K562 (cell line): ENCODE measurements around the gene MIF. TPM values are rescaled to one million over a fixed set of nuclear protein-coding genes. Genes with fewer than 3 reads are reported as not detected.
"Not testable (repeated sequence)": the region's sequence is repeated elsewhere in the genome, so short reads cannot be mapped to it uniquely, and the experiment has no call there.

ENCODE experiments used
- ATAC-seq: fragments of 200-7000 bp; cut with Tn5 transposase; 3 replicates; pipeline ENCODE4 v1.9.1; 2020; ENCODE audit warnings: moderate library complexity
- BruUV-seq: library from RNA; stranded (reverse); fragments of 400-500 nt; replicated peaks from 2 replicates; lab custom pipeline; 2021; lab: Mats Ljungman, UMichigan
- CTCF ChIA-PET: fragments of 300-600 bp; formaldehyde crosslinking; extraction: SDS; loops from one replicate; lab custom pipeline; 2021; ENCODE audit warnings: low intra/inter-chr PET ratio; lab: Yijun Ruan, JAX
- POLR2A ChIA-PET: fragments of 300-600, 350-650 bp; sonication (Branson Sonifier 250); formaldehyde crosslinking; extraction: SDS; loops from one replicate; lab custom pipeline; 2021; ENCODE audit warnings: antibody characterized with exemption, inconsistent platforms; lab: Yijun Ruan, JAX
- DNase-seq, 4 experiments: peaks; one replicate each; pipeline versions ENCODE4 v3.0.0 to v3.0.0-alpha.2; 2011 to 2018; ENCODE audit warnings: low spot score in 3 of 4, mixed read lengths in 3 of 4; ENCODE audit errors: extremely low read depth in 1 of 4
- FAIRE-seq: peaks from 2 replicates; lab custom pipeline; 2011; peaks lifted over from hg19 to GRCh38; lab: Jason Lieb, UNC
- H2AFZ ChIP-seq: 2 replicates; pipeline ENCODE4 v1.6.0; 2011; ENCODE audit warnings: low read depth, low read length, control low read depth, inconsistent platforms
- H3K27ac ChIP-seq: fragments of 200-600 bp; 3 replicates; pipeline ENCODE4 v1.8.0; 2011; ENCODE audit warnings: low read depth, mild to moderate bottlenecking, control low read depth, inconsistent platforms, low read length, moderate library complexity, mixed read lengths; ENCODE audit errors: extremely low read depth
- H3K27me3 ChIP-seq, 2 experiments: fragments of 300-600 bp in 1 of 2; 2 replicates in 1 of 2; 3 replicates in 1 of 2; pipeline versions ENCODE4 v1.6.0 to v1.8.0; 2011; ENCODE audit warnings: inconsistent platforms in 2 of 2, low read length in 2 of 2, mild to moderate bottlenecking in 1 of 2, mixed read lengths in 1 of 2, moderate library complexity in 1 of 2; ENCODE audit not compliant: control insufficient read depth in 2 of 2, insufficient read depth in 2 of 2
- H3K36me3 ChIP-seq: fragments of 300-600 bp; 3 replicates; pipeline ENCODE4 v1.8.0; 2011; ENCODE audit warnings: mild to moderate bottlenecking, low read length, inconsistent platforms; ENCODE audit not compliant: control insufficient read depth, insufficient read depth
- H3K4me1 ChIP-seq, 2 experiments: fragments of 200-600 bp in 1 of 2; replicated peaks in 1 of 2; 2 replicates in 1 of 2; 3 replicates in 1 of 2; pipeline versions ENCODE4 v1.5.1 to v1.8.0; 2011; ENCODE audit warnings: inconsistent platforms in 2 of 2, low read length in 2 of 2, mild to moderate bottlenecking in 1 of 2, mixed read lengths in 1 of 2, moderate library complexity in 1 of 2; ENCODE audit not compliant: control insufficient read depth in 2 of 2, insufficient read depth in 2 of 2
- H3K4me2 ChIP-seq: 2 replicates; pipeline ENCODE4 v1.6.1; 2011; ENCODE audit warnings: low read length, control low read depth, inconsistent platforms, mixed read lengths; ENCODE audit not compliant: insufficient read depth
- H3K4me3 ChIP-seq: fragments of 200-600 bp; sonication (generic), shearing (Covaris generic); 2 replicates; pipeline ENCODE4 v1.5.1; 2016; ENCODE audit warnings: control low read depth, inconsistent platforms
- H3K79me2 ChIP-seq: fragments of 200-600 bp; 3 replicates; pipeline ENCODE4 v1.8.0; 2011; ENCODE audit warnings: low read length, inconsistent platforms; ENCODE audit not compliant: control insufficient read depth, insufficient read depth
- H3K9ac ChIP-seq, 2 experiments: 2 replicates each; pipeline versions ENCODE4 v1.6.0 to v1.6.1; 2011; ENCODE audit warnings: low read depth in 2 of 2, low read length in 2 of 2, control low read depth in 1 of 2, inconsistent platforms in 1 of 2, mild to moderate bottlenecking in 1 of 2, mixed read lengths in 1 of 2; ENCODE audit not compliant: insufficient read depth in 1 of 2
- H3K9me1 ChIP-seq: one replicate; pipeline ENCODE4 v1.6.0; 2011; ENCODE audit warnings: inconsistent platforms, mild to moderate bottlenecking, low read length, moderate library complexity; ENCODE audit not compliant: control insufficient read depth, insufficient read depth
- H3K9me3 ChIP-seq: replicated peaks from 2 replicates; pipeline ENCODE4 v1.5.1; 2011; ENCODE audit warnings: low read depth, low read length, inconsistent platforms; ENCODE audit not compliant: control insufficient read depth, insufficient read depth
- H4K20me1 ChIP-seq: replicated peaks from 2 replicates; pipeline ENCODE4 v1.6.1; 2011; ENCODE audit warnings: low read length, inconsistent platforms, mixed read lengths; ENCODE audit not compliant: control insufficient read depth, insufficient read depth
- PML ChIP-seq: IDR thresholded peaks from 2 replicates; pipeline ENCODE4 v1.6.1; 2012; ENCODE audit warnings: low read length, inconsistent platforms
- PRPF4 ChIP-seq: fragments of 200-400 bp; formaldehyde crosslinking; IDR thresholded peaks from one replicate; pipeline ENCODE4 v1.6.1; 2017; ENCODE audit warnings: low read length, low read depth, mild to moderate bottlenecking; ENCODE audit not compliant: insufficient read depth, poor library complexity, severe bottlenecking
- RBBP5 ChIP-seq: fragments of 200-600 bp; sonication (generic); IDR thresholded peaks from 2 replicates; pipeline ENCODE4 v1.6.1; 2012; ENCODE audit warnings: borderline replicate concordance, mild to moderate bottlenecking, low read length, control low read depth, inconsistent platforms; ENCODE audit not compliant: insufficient read depth, poor library complexity, severe bottlenecking
- WGBS: fragments of 100-300 bp; shearing (Covaris generic); methylation state at CpG from one replicate; pipeline ENCODE4 v1.1.6; 2016; ENCODE audit warnings: low coverage, mixed read lengths; ENCODE audit not compliant: insufficient coverage; ENCODE audit errors: missing lambda C conversion rate; 5-methylcytosine and 5-hydroxymethylcytosine counted together
- in situ Hi-C: fragments of 300-500 bp; cut with MboI; formaldehyde crosslinking; loops from 4 replicates; pipeline ENCODE4 v1.15.0; 2018; ENCODE audit warnings: inconsistent platforms, mixed read lengths
- intact Hi-C: fragments of 100-400 bp; cut with micrococcal nuclease; formaldehyde crosslinking; loops from 2 replicates; pipeline ENCODE4 v1.14.2; 2022
- polyA plus RNA-seq, 8 experiments: library from polyadenylated mRNA; depleted of rRNA in 4 of 8; stranded (reverse) in 5 of 8; unstranded in 3 of 8; fragments of >200 nt; fragmentation: Nextera tagmentation in 2 of 8; fragmentation: Illumina TruSeq in 1 of 8; extraction: Ambion mirVana in 2 of 8; extraction: Trizol in 1 of 8; gene quantifications; 2 replicates each; pipeline versions ENCODE4 v1.2.1 to v1.2.3, GENCODE V29; 2011 to 2014; ENCODE audit warnings: inconsistent platforms in 1 of 8, missing spikeins in 1 of 8
- total RNA-seq, 7 experiments: library from RNA; depleted of rRNA in 6 of 7; stranded (reverse); fragments of >200 nt in 6 of 7; fragmentation: Illumina TruSeq in 2 of 7; extraction: Trizol in 2 of 7; gene quantifications; 2 replicates each; pipeline versions ENCODE4 v1.2.1 to v1.2.3, GENCODE V29; 2011 to 2021; ENCODE audit warnings: low replicate concordance in 1 of 7
- TF ChIP-seq, protein P1 (sequence below): fragments of 250-450 bp; sonication (Bioruptor Pico); IDR thresholded peaks from 2 replicates; pipeline ENCODE4 v1.4.0; 2020
- TF ChIP-seq, protein P2 (sequence below): IDR thresholded peaks from 2 replicates; pipeline ENCODE4 v1.6.1; 2011; ENCODE audit warnings: borderline replicate concordance, low read depth, mild to moderate bottlenecking, moderate library complexity, low read length; ENCODE audit not compliant: insufficient read depth, poor library complexity, severe bottlenecking

MIF gene
- total and polyA plus RNA-seq, 9 of the 15 experiments (the other 6 are each of a cell fraction or from before 2014, with no cell fraction given), result 7.4 to 666 (median 193) TPM

DNA sequence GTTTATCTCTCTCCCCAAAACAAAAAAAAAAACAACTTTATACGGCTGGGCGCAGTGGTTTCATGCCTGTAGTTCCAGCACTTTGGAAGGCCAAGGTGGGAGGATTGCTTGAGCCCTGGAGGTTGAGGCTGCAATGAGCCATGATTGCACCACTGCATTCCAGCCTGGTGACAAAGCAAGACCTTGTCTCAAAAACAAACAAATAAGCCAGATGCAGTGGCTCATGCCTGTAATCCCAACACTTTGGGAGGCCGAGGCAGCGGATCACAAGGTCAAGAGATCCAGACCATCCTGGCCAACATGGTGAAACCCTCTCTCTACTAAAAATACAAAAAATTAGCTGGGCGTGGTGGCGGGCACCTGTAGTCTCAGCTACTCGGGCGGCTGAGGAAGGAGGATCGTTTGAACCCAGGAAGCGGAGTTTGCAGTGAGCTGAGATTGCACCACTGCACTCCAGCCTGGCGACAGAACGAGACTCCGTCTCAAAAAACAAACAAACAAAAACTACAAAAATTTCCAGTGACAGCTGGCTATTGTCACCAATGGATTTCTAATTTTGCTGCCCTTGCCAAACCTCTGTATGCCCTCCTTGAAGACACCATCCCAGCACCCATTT lies 27.5 kb downstream of the MIF start:
- H3K4me3 ChIP-seq, in situ Hi-C loops, H3K4me2 ChIP-seq, H3K27me3 ChIP-seq, H3K4me1 ChIP-seq, FAIRE-seq, CTCF ChIA-PET, H3K9me3 ChIP-seq, H3K9me1 ChIP-seq, H3K9ac ChIP-seq, intact Hi-C loops, ATAC-seq, H3K79me2 ChIP-seq, H2AFZ ChIP-seq, H3K27ac ChIP-seq, DNase-seq, H4K20me1 ChIP-seq, BruUV-seq: not testable (repeated sequence)
- H3K36me3 ChIP-seq, result peaks cover 46% of the 10 kb centered on the region; the same call in 2 of the 3 replicates
- POLR2A ChIA-PET, result interaction anchor here (0.7 kb wide), 1 partner anchor 21 kb away, joined by 3 read pairs; no protein-coding TSS in a partner anchor
- 97% methylated on average over 7 of the region's 13 CpGs for WGBS

DNA sequence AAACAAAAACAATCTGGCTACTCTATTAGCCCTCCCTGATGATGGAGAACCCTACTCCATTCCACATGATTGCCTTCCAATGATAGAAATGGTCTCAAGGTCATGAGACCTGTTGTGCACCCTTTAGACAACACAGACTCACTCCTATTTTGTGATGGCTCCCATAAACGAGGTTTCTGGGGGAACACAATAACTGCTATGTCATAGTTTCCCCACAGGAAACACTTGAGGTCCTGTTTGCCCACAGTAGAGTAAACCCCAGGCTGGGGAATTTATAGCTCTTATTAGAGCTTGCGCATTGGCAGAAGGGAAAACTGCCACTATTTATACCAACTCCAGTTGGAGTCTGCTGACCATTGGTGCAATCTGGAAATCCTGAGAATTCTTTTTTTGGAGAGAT lies 28.7 kb downstream of the MIF start:
- H3K9me1 ChIP-seq, result no peaks in the 10 kb centered on the region
- in situ Hi-C loops (no loop called here), intact Hi-C loops (no loop called here)
- peaks cover 3% of the 10 kb centered on the region for H3K9me3 ChIP-seq
- no peaks in the 10 kb centered on the region for H4K20me1 ChIP-seq
- BruUV-seq, result no TSS peak
- H3K4me2 ChIP-seq, result no peak overlapping the region
- POLR2A ChIA-PET, result no interaction called here
- H3K4me1 ChIP-seq, result no peaks in the 10 kb centered on the region; a peak in 1 of 5 replicates
- H3K36me3 ChIP-seq, result peaks cover 52% of the 10 kb centered on the region; the same call in 2 of the 3 replicates
- WGBS, result 64% methylated on average over 2 of the region's 2 CpGs
- ATAC-seq (no peak), DNase-seq (peak in 2 of 4 experiments; percentile 1 to 2), FAIRE-seq (no peak)
- CTCF ChIA-PET, result no interaction called here
- H3K9ac ChIP-seq, result no peak overlapping the region
- no peak overlapping the region for H3K27ac ChIP-seq
- H3K79me2 ChIP-seq, result no peaks in the 10 kb centered on the region
- H3K4me3 ChIP-seq, result no peak overlapping the region
- H3K27me3 ChIP-seq, result no peaks in the 10 kb centered on the region
- no peak overlapping the region for H2AFZ ChIP-seq
- TF ChIP-seq, protein P1, sequence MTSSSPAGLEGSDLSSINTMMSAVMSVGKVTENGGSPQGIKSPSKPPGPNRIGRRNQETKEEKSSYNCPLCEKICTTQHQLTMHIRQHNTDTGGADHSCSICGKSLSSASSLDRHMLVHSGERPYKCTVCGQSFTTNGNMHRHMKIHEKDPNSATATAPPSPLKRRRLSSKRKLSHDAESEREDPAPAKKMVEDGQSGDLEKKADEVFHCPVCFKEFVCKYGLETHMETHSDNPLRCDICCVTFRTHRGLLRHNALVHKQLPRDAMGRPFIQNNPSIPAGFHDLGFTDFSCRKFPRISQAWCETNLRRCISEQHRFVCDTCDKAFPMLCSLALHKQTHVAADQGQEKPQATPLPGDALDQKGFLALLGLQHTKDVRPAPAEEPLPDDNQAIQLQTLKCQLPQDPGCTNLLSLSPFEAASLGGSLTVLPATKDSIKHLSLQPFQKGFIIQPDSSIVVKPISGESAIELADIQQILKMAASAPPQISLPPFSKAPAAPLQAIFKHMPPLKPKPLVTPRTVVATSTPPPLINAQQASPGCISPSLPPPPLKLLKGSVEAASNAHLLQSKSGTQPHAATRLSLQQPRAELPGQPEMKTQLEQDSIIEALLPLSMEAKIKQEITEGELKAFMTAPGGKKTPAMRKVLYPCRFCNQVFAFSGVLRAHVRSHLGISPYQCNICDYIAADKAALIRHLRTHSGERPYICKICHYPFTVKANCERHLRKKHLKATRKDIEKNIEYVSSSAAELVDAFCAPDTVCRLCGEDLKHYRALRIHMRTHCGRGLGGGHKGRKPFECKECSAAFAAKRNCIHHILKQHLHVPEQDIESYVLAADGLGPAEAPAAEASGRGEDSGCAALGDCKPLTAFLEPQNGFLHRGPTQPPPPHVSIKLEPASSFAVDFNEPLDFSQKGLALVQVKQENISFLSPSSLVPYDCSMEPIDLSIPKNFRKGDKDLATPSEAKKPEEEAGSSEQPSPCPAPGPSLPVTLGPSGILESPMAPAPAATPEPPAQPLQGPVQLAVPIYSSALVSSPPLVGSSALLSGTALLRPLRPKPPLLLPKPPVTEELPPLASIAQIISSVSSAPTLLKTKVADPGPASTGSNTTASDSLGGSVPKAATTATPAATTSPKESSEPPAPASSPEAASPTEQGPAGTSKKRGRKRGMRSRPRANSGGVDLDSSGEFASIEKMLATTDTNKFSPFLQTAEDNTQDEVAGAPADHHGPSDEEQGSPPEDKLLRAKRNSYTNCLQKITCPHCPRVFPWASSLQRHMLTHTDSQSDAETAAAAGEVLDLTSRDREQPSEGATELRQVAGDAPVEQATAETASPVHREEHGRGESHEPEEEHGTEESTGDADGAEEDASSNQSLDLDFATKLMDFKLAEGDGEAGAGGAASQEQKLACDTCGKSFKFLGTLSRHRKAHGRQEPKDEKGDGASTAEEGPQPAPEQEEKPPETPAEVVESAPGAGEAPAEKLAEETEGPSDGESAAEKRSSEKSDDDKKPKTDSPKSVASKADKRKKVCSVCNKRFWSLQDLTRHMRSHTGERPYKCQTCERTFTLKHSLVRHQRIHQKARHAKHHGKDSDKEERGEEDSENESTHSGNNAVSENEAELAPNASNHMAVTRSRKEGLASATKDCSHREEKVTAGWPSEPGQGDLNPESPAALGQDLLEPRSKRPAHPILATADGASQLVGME, result no peak
- no peak for TF ChIP-seq PRPF4
- no peak for TF ChIP-seq PML
- no peak for TF ChIP-seq RBBP5
- TF ChIP-seq, protein P2, sequence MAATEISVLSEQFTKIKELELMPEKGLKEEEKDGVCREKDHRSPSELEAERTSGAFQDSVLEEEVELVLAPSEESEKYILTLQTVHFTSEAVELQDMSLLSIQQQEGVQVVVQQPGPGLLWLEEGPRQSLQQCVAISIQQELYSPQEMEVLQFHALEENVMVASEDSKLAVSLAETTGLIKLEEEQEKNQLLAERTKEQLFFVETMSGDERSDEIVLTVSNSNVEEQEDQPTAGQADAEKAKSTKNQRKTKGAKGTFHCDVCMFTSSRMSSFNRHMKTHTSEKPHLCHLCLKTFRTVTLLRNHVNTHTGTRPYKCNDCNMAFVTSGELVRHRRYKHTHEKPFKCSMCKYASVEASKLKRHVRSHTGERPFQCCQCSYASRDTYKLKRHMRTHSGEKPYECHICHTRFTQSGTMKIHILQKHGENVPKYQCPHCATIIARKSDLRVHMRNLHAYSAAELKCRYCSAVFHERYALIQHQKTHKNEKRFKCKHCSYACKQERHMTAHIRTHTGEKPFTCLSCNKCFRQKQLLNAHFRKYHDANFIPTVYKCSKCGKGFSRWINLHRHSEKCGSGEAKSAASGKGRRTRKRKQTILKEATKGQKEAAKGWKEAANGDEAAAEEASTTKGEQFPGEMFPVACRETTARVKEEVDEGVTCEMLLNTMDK, result no peak
